Measurements from ENCODE around the gene PLPPR1. TPM values are rescaled to one million over a fixed set of nuclear protein-coding genes. Genes with fewer than 3 reads are reported as not detected.

PLPPR1 gene
- total and polyA plus RNA-seq, 2 donors (not counting 3 experiments of a cell fraction or from before 2014, with no cell fraction given) = 0.18 to 0.50 TPM

DNA sequence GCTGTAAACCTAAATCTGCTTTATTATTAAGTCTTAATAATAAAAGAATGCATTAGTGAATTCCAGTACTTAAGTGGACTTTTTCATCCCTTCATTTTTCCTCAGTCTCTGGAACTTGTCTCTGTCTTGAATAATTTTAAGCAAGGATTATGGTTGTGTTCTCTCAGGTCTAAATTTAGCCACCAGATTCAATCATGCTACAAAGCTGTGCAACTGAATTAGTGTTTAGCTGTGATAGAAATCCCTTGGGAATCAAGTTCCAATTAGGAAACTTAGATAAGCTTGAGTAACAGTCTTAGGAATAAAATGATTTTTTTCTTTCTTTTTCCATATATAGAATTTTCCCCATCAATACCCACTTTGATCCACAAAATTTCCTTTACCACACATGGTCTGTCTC is 104.3 kb downstream of the PLPPR1 start:
- intact Hi-C loops (cut with micrococcal nuclease) = no loop called here
- H3K4me2 ChIP-seq (ENCODE audit: insufficient read depth, low read length) = no peak overlapping the region
- ChIA-PET CTCF (interaction anchor here (1.0 kb wide), 1 partner anchor 14 kb away, joined by 4 read pairs; no protein-coding TSS in a partner anchor), POLR2A (no interaction called here)
- H3K4me3 ChIP-seq (replicated peaks in 1 of 3; ENCODE audit: insufficient read depth in 1 of 3, low read depth in 1 of 3, low read length in 3 of 3) = no peak overlapping the region
- no peaks in the 10 kb centered on the region for H3K4me1 ChIP-seq (ENCODE audit: control insufficient read depth, extremely low read depth, insufficient read depth, low read length)
- H3K27ac ChIP-seq (ENCODE audit: insufficient read depth, low read depth, low read length) = no peak overlapping the region
- DNase-seq (ENCODE audit: low read depth, low spot score) (no peak), FAIRE-seq (no peak)
- no peak overlapping the region for H2AFZ ChIP-seq (ENCODE audit: low read depth, low read length)
- H3K36me3 ChIP-seq (ENCODE audit: control insufficient read depth in 2 of 2, extremely low read depth in 1 of 2, insufficient read depth in 2 of 2, low read length in 2 of 2) = no peaks in the 10 kb centered on the region
- dilution Hi-C loops (cut with MboI; ENCODE audit: extremely low pct_ligation_motif_present, low sequenced_read_pairs) = no loop called here
- H3K9ac ChIP-seq (replicated peaks; ENCODE audit: extremely low read depth, insufficient read depth, low read length) = no peak overlapping the region
- TF ChIP-seq MYC (IDR thresholded peaks at IDR 0.05; ENCODE audit: low read depth, low read length) (no peak), POLR2A (IDR thresholded peaks at IDR 0.05; ENCODE audit: low read depth, low read length) (no peak), JUN (IDR thresholded peaks at IDR 0.05; ENCODE audit: borderline replicate concordance, insufficient read depth, insufficient read length, low read depth) (no peak), POLR2AphosphoS5 (IDR thresholded peaks at IDR 0.05; ENCODE audit: insufficient read depth, low read depth, low read length) (no peak), FOS (IDR thresholded peaks at IDR 0.05; ENCODE audit: borderline replicate concordance, insufficient read depth, low read length) (no peak), MAX (IDR thresholded peaks at IDR 0.05; ENCODE audit: insufficient read depth, insufficient read length) (no peak), EZH2 (IDR thresholded peaks at IDR 0.05; ENCODE audit: borderline replicate concordance, low read depth, low read length, severe bottlenecking) (no peak), GATA2 (IDR thresholded peaks at IDR 0.05; ENCODE audit: insufficient read depth, insufficient read length, low read depth, low read length) (no peak)
- TF ChIP-seq, protein P1, sequence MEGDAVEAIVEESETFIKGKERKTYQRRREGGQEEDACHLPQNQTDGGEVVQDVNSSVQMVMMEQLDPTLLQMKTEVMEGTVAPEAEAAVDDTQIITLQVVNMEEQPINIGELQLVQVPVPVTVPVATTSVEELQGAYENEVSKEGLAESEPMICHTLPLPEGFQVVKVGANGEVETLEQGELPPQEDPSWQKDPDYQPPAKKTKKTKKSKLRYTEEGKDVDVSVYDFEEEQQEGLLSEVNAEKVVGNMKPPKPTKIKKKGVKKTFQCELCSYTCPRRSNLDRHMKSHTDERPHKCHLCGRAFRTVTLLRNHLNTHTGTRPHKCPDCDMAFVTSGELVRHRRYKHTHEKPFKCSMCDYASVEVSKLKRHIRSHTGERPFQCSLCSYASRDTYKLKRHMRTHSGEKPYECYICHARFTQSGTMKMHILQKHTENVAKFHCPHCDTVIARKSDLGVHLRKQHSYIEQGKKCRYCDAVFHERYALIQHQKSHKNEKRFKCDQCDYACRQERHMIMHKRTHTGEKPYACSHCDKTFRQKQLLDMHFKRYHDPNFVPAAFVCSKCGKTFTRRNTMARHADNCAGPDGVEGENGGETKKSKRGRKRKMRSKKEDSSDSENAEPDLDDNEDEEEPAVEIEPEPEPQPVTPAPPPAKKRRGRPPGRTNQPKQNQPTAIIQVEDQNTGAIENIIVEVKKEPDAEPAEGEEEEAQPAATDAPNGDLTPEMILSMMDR (IDR thresholded peaks at IDR 0.05; ENCODE audit: extremely low read depth in 1 of 2, insufficient read depth in 1 of 2, low read depth in 1 of 2, low read length in 2 of 2) = no peak
- H3K9me3 ChIP-seq (replicated peaks; ENCODE audit: control insufficient read depth, insufficient read depth, low read length) = no peaks in the 10 kb centered on the region
- no peaks in the 10 kb centered on the region for H4K20me1 ChIP-seq (replicated peaks; ENCODE audit: control insufficient read depth, extremely low read depth, insufficient read depth, low read length)
- BruUV-seq (replicated peaks) = no TSS peak
- no peaks in the 10 kb centered on the region for H3K9me1 ChIP-seq (replicated peaks; ENCODE audit: control insufficient read depth, extremely low read depth, insufficient read depth, low read length)
- H3K27me3 ChIP-seq (ENCODE audit: control insufficient read depth in 2 of 2, insufficient read depth in 2 of 2, low read length in 2 of 2) = peaks cover 1 to 2% of the 10 kb centered on the region in 2 experiments
- H3K79me2 ChIP-seq (ENCODE audit: control insufficient read depth, insufficient read depth, low read length) = no peaks in the 10 kb centered on the region
